ENCODE results near the gene ELP5.

DNA sequence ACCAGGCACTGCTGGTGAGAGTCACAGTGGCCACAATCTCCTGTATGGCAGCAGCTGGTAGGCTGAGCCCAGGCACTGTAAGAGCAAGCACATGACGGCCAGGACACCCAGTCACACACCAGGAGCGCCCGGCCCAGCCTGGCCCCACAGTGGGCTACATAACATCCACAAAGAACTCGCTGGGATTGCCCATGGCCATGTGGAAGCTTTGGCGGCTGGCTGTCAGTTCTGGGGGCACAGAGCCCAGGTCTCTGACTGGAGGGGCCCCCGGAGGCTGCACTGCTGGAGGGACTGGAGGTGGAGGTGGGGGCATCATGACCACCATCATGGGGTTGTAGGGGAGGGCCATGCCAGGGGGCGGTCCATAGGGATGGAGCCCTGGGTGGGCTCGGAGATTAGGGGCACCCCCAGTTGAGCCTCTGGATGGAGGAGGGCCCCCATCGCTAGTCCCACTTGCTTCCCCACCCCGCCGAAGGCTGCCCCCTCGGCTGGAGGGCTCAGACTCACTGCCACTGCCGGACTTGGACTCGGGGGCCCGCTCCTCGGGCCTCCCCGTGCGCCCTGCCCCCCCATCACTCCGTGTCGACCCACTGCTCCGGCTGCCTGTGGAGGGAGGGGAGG is 26.2 kb upstream of the ELP5 start:
- TF ChIP-seq, protein P1, sequence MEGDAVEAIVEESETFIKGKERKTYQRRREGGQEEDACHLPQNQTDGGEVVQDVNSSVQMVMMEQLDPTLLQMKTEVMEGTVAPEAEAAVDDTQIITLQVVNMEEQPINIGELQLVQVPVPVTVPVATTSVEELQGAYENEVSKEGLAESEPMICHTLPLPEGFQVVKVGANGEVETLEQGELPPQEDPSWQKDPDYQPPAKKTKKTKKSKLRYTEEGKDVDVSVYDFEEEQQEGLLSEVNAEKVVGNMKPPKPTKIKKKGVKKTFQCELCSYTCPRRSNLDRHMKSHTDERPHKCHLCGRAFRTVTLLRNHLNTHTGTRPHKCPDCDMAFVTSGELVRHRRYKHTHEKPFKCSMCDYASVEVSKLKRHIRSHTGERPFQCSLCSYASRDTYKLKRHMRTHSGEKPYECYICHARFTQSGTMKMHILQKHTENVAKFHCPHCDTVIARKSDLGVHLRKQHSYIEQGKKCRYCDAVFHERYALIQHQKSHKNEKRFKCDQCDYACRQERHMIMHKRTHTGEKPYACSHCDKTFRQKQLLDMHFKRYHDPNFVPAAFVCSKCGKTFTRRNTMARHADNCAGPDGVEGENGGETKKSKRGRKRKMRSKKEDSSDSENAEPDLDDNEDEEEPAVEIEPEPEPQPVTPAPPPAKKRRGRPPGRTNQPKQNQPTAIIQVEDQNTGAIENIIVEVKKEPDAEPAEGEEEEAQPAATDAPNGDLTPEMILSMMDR (conservative IDR thresholded peaks at IDR 0.05; ENCODE audit: low read depth, low read length), result no peak
- TF ChIP-seq POLR2A (IDR thresholded peaks at IDR 0.05; ENCODE audit: low read depth, low read length) (no peak), RAD21 (IDR thresholded peaks at IDR 0.05; ENCODE audit: low read length) (no peak), CEBPB (IDR thresholded peaks at IDR 0.05; ENCODE audit: low read depth, low read length) (no peak), MAZ (IDR thresholded peaks at IDR 0.05; ENCODE audit: borderline replicate concordance, low read depth, low read length) (no peak), MAFK (IDR thresholded peaks at IDR 0.05; ENCODE audit: low read depth, low read length) (no peak), SMC3 (IDR thresholded peaks at IDR 0.05; ENCODE audit: low read depth, low read length) (no peak)
- TF ChIP-seq, protein P2, sequence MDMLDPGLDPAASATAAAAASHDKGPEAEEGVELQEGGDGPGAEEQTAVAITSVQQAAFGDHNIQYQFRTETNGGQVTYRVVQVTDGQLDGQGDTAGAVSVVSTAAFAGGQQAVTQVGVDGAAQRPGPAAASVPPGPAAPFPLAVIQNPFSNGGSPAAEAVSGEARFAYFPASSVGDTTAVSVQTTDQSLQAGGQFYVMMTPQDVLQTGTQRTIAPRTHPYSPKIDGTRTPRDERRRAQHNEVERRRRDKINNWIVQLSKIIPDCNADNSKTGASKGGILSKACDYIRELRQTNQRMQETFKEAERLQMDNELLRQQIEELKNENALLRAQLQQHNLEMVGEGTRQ (IDR thresholded peaks at IDR 0.05; ENCODE audit: low read depth, low read length), result no peak
